ENCODE data around the gene VGLL4.
A peak's percentile ranks its signal among the peaks of the same experiment; 100 is the strongest.

The VGLL4 gene

GRCh38 chr3:11625376-11626083, 18.2 kb downstream of the VGLL4 start:
- no peak for DNase-seq

GRCh38 chr3:11624704-11625375, 18.9 kb downstream of the VGLL4 start:
- DNase-seq: peak; percentile 19

GRCh38 chr3:11624161-11624560, 19.6 kb downstream of the VGLL4 start:
- peak; percentile 59 for DNase-seq

GRCh38 chr3:11622586-11623550, 20.8 kb downstream of the VGLL4 start:
- DNase-seq: no peak

- DNase-seq: no peak
Observed at GRCh38 chr3:11621077-11621476, 22.6 kb downstream of the VGLL4 start.

GRCh38 chr3:11619946-11620652, 23.6 kb downstream of the VGLL4 start:
- DNase-seq: no peak

GRCh38 chr3:11619461-11619860, 24.3 kb downstream of the VGLL4 start:
- DNase-seq: no peak

GRCh38 chr3:11618904-11619303, 24.8 kb downstream of the VGLL4 start:
- DNase-seq: no peak

- DNase-seq: no peak
Observed at GRCh38 chr3:11616551-11616950, 27.2 kb downstream of the VGLL4 start.

GRCh38 chr3:11613851-11614487, 29.7 kb downstream of the VGLL4 start:
- no peak for DNase-seq

- no peak for DNase-seq
Observed at GRCh38 chr3:11613319-11613718, 30.4 kb downstream of the VGLL4 start.

- no peak for DNase-seq
Observed at GRCh38 chr3:11612515-11613188, 31.1 kb downstream of the VGLL4 start.

GRCh38 chr3:11611341-11611799, 32.3 kb downstream of the VGLL4 start:
- DNase-seq: no peak

- no peak for DNase-seq
Observed at GRCh38 chr3:11610700-11611275, 32.9 kb downstream of the VGLL4 start.

- DNase-seq: no peak
Observed at GRCh38 chr3:11610044-11610671, 33.6 kb downstream of the VGLL4 start.

GRCh38 chr3:11609481-11609880, 34.2 kb downstream of the VGLL4 start:
- no peak for DNase-seq

GRCh38 chr3:11607816-11608215, 35.9 kb downstream of the VGLL4 start:
- DNase-seq: no peak

- no peak for DNase-seq
Observed at GRCh38 chr3:11606865-11607440, 36.8 kb downstream of the VGLL4 start.

GRCh38 chr3:11606090-11606784, 37.5 kb downstream of the VGLL4 start:
- DNase-seq: no peak

- no peak for DNase-seq
Observed at GRCh38 chr3:11605398-11605797, 38.3 kb downstream of the VGLL4 start.
